OCI-M2 (cell line): Measurements from ENCODE around the gene LTBR.

Experiments used
- DNase-seq: peaks from one replicate; lab custom pipeline; 2025; ENCODE audit not compliant: unreplicated experiment; lab: John Stamatoyannopoulos, UW

Gene LTBR

GRCh38 chr12:6346235-6346832, 37.6 kb upstream of the LTBR start:
- DNase-seq: no peak

- no peak for DNase-seq
Measured at GRCh38 chr12:6346942-6347341, 37.0 kb upstream of the LTBR start.

GRCh38 chr12:6347367-6348338, 36.3 kb upstream of the LTBR start:
- DNase-seq: no peak

GRCh38 chr12:6351622-6352021, 32.3 kb upstream of the LTBR start:
- DNase-seq: no peak

- DNase-seq: no peak
Measured at GRCh38 chr12:6352193-6353173, 31.5 kb upstream of the LTBR start.

- DNase-seq: no peak
Measured at GRCh38 chr12:6354495-6355393, 29.2 kb upstream of the LTBR start.

GRCh38 chr12:6355491-6356373, 28.2 kb upstream of the LTBR start:
- no peak for DNase-seq

- no peak for DNase-seq
Measured at GRCh38 chr12:6356374-6356820, 27.6 kb upstream of the LTBR start.

- DNase-seq: no peak
Measured at GRCh38 chr12:6358881-6359280, 25.1 kb upstream of the LTBR start.

GRCh38 chr12:6360080-6360571, 23.8 kb upstream of the LTBR start:
- DNase-seq: no peak

GRCh38 chr12:6360578-6361490, 23.1 kb upstream of the LTBR start:
- no peak for DNase-seq

- no peak for DNase-seq
Measured at GRCh38 chr12:6361834-6362233, 22.1 kb upstream of the LTBR start.

- no peak for DNase-seq
Measured at GRCh38 chr12:6362403-6362802, 21.6 kb upstream of the LTBR start.

GRCh38 chr12:6363010-6363329, 21.0 kb upstream of the LTBR start:
- no peak for DNase-seq

- DNase-seq: no peak
Measured at GRCh38 chr12:6363330-6364043, 20.5 kb upstream of the LTBR start.

GRCh38 chr12:6364044-6364374, 20.0 kb upstream of the LTBR start:
- no peak for DNase-seq
